ENCODE measurements around the gene ZNF428. TPM values are rescaled to one million over a fixed set of nuclear protein-coding genes. Genes with fewer than 3 reads are reported as not detected.
A peak's percentile ranks its signal among the peaks of the same experiment; 100 is the strongest.

The ZNF428 gene
- polyA plus RNA-seq, 1 of the 3 experiments (the other 2 are of a cell fraction): 79.5 TPM

- TF ChIP-seq ZBTB33 (IDR thresholded peaks at IDR 0.05; ENCODE audit: borderline replicate concordance, low read depth) (no peak), TEAD4 (IDR thresholded peaks at IDR 0.05; ENCODE audit: borderline replicate concordance, insufficient read depth) (no peak), FOXM1 (IDR thresholded peaks at IDR 0.05; ENCODE audit: low read depth) (no peak), RFX5 (IDR thresholded peaks at IDR 0.05; ENCODE audit: low read length) (no peak), EZH2phosphoT487 (IDR thresholded peaks at IDR 0.05; ENCODE audit: borderline replicate concordance, low read depth) (no peak), IRF3 (IDR thresholded peaks at IDR 0.05; ENCODE audit: low read depth, low read length) (no peak), MEF2A (IDR thresholded peaks at IDR 0.05; ENCODE audit: borderline replicate concordance, low read depth) (no peak), FOSL2 (IDR thresholded peaks at IDR 0.05; ENCODE audit: borderline replicate concordance, low read depth) (no peak), FOXJ3 (CRISPR knock-in tag; IDR thresholded peaks at IDR 0.05) (no peak), YY1 (IDR thresholded peaks at IDR 0.05; ENCODE audit: low read depth) (no peak)
These were observed at the start of gene ZNF428 (continued) for GRCh38 chr19:43619262-43620060.

GRCh38 chr19:43668406-43669109 is 49.1 kb upstream of the ZNF428 start:
- no peaks in the 10 kb centered on the region for H3K27me3 ChIP-seq (ENCODE audit: insufficient read depth)
- H3K27ac ChIP-seq (ENCODE audit: low read depth in 2 of 2, low read length in 1 of 2): peak overlapping the region; percentile 40 to 97
- peak overlapping the region; percentile 58 to 77 for H3K4me3 ChIP-seq (ENCODE audit: low read depth in 2 of 2, low read length in 1 of 2)
- WGBS (ENCODE audit: low lambda C conversion rate): under 1% methylated on average over 44 of the region's 44 CpGs
- H3K4me2 ChIP-seq: peak overlapping the region; percentile 92
- H4K20me1 ChIP-seq (ENCODE audit: insufficient read depth): peaks cover 19% of the 10 kb centered on the region
- H3K9me3 ChIP-seq: no peaks in the 10 kb centered on the region
- no peaks in the 10 kb centered on the region for H3K9me2 ChIP-seq
- H3K9ac ChIP-seq: peak overlapping the region; percentile 87
- H3K79me2 ChIP-seq (ENCODE audit: insufficient read depth): peaks cover 40% of the 10 kb centered on the region
- peaks cover 29% of the 10 kb centered on the region for H3F3A ChIP-seq (replicated peaks; ENCODE audit: insufficient read depth)
- ChIA-PET POLR2A (interaction anchor here (1.2 kb wide), 2 partner anchors 49 to 136 kb away, joined by 3 to 5 read pairs; partner anchors contain the start of gene ZNF575), CTCF (interaction anchor here (0.7 to 1.8 kb wide), 11 partner anchors 9 to 141 kb away, joined by 3 to 4 read pairs (median 3); partner anchors contain the start of genes ZNF575 and ZNF576)
- H3K4me1 ChIP-seq (ENCODE audit: control insufficient read depth in 1 of 2, insufficient read depth in 2 of 2, low read depth in 1 of 2, low read length in 1 of 2): peaks cover 4 to 12% of the 10 kb centered on the region in 2 experiments; a peak in 2 of 4 replicates
- H2AFZ ChIP-seq (ENCODE audit: low read depth): peak overlapping the region; percentile 66; the same call in 1 of the 2 replicates
- H3K36me3 ChIP-seq (replicated peaks in 1 of 2; ENCODE audit: control insufficient read depth in 1 of 2, insufficient read depth in 2 of 2, low read length in 1 of 2): peaks cover 4 to 24% of the 10 kb centered on the region in 2 experiments
- DNase-seq: peak; percentile 97
- TF ChIP-seq SMC3 (IDR thresholded peaks at IDR 0.05; ENCODE audit: low read depth, low read length) (no peak), CHD2 (IDR thresholded peaks at IDR 0.05; ENCODE audit: low read length, partially characterized antibody) (no peak), RAD21 (IDR thresholded peaks at IDR 0.05; ENCODE audit: low read length) (no peak), YY1 (IDR thresholded peaks at IDR 0.05; ENCODE audit: low read depth) (no peak), CTCF (IDR thresholded peaks at IDR 0.05) (no peak), REST (IDR thresholded peaks at IDR 0.05; ENCODE audit: low read depth, low read length) (0 out of 2 replicates have a peak, but pooled peaks have one; percentile 30), FOSL2 (IDR thresholded peaks at IDR 0.05; ENCODE audit: borderline replicate concordance, low read depth) (peak; percentile 53; the same call in 1 of the 2 replicates), NRF1 (IDR thresholded peaks at IDR 0.05; ENCODE audit: low read depth, low read length) (no peak), SIN3A (IDR thresholded peaks at IDR 0.05; ENCODE audit: borderline replicate concordance, low read depth, low read length) (no peak), TCF12 (IDR thresholded peaks at IDR 0.05) (peak; percentile 52)
